GM21576 (cell line): Measurements from ENCODE around the gene FGF18.
"Not testable (repeated sequence)": the region's sequence is repeated elsewhere in the genome, so short reads cannot be mapped to it uniquely, and the experiment has no call there.

Experiments
- ATAC-seq: cut with Tn5 transposase; IDR thresholded peaks from one replicate; pipeline ENCODE4 v1.9.1; 2021; ENCODE audit warnings: mild to moderate bottlenecking, moderate library complexity; ENCODE audit not compliant: unreplicated experiment

Gene FGF18

GRCh38 chr5:171398660-171399059 is 20.8 kb upstream of the FGF18 start:
- not testable (repeated sequence) for ATAC-seq

GRCh38 chr5:171400169-171400568 is 19.3 kb upstream of the FGF18 start:
- no peak for ATAC-seq

GRCh38 chr5:171401167-171401947 is 18.1 kb upstream of the FGF18 start:
- ATAC-seq: no peak

GRCh38 chr5:171402751-171403150 is 16.7 kb upstream of the FGF18 start:
- ATAC-seq: not testable (repeated sequence)

- ATAC-seq: no peak
Observed at GRCh38 chr5:171405615-171406014, 13.8 kb upstream of the FGF18 start.

- ATAC-seq: no peak
Observed at GRCh38 chr5:171407234-171407633, 12.2 kb upstream of the FGF18 start.

- no peak for ATAC-seq
Observed at GRCh38 chr5:171409164-171410136, 10.0 kb upstream of the FGF18 start.

GRCh38 chr5:171410181-171410580 is 9.3 kb upstream of the FGF18 start:
- no peak for ATAC-seq

GRCh38 chr5:171412186-171412585 is 7.3 kb upstream of the FGF18 start:
- ATAC-seq: no peak

- no peak for ATAC-seq
Observed at GRCh38 chr5:171413153-171413910, 6.1 kb upstream of the FGF18 start.

- not testable (repeated sequence) for ATAC-seq
Observed at GRCh38 chr5:171413993-171414392, 5.5 kb upstream of the FGF18 start.

- no peak for ATAC-seq
Observed at GRCh38 chr5:171415115-171415730, 4.2 kb upstream of the FGF18 start.

- ATAC-seq: no peak
Observed at GRCh38 chr5:171416160-171417049, 3.0 kb upstream of the FGF18 start.

- ATAC-seq: peak; percentile 75
Observed at GRCh38 chr5:171418316-171418981, 998 bp upstream of the FGF18 start.

- ATAC-seq: no peak
Observed at GRCh38 chr5:171419688-171420430, 412 bp downstream of the FGF18 start.

- ATAC-seq: no peak
Observed at GRCh38 chr5:171420431-171421241, 1.2 kb downstream of the FGF18 start.
